H1 (cell line): ENCODE results near the gene FGF19. TPM values are rescaled to one million over a fixed set of nuclear protein-coding genes. Genes with fewer than 3 reads are reported as not detected.

Experiments used
- CTCF ChIA-PET: fragments of 300-600 bp; sonication (Branson Sonifier 250); formaldehyde crosslinking; loops from one replicate; lab custom pipeline; 2021; ENCODE audit not compliant: partially characterized antibody; lab: Charles Lee
- POLR2A ChIA-PET: fragments of 300-600 bp; sonication (Branson Sonifier 250); formaldehyde crosslinking; loops from one replicate; lab custom pipeline; 2021; ENCODE audit warnings: inconsistent platforms; ENCODE audit not compliant: partially characterized antibody; lab: Charles Lee
- DNase-seq, 2 experiments: peaks; one replicate each; pipeline versions ENCODE4 v3.0.0 to v3.0.0-alpha.2; 2010 to 2022; ENCODE audit warnings: low spot score in 2 of 2, low read depth in 1 of 2, mixed read lengths in 1 of 2
- FAIRE-seq: peaks from 2 replicates; lab custom pipeline; 2011; peaks lifted over from hg19 to GRCh38; lab: Jason Lieb, UNC
- H2AFZ ChIP-seq: 2 replicates; pipeline ENCODE4 v1.8.1; 2012; ENCODE audit warnings: low read length, inconsistent platforms
- H2AK5ac ChIP-seq: 2 replicates; pipeline ENCODE4 v1.6.1; 2013; ENCODE audit warnings: low read depth, low read length
- H2BK120ac ChIP-seq: replicated peaks from 2 replicates; pipeline ENCODE3; 2013; ENCODE audit warnings: low read depth, low read length, inconsistent platforms
- H2BK12ac ChIP-seq: 2 replicates; pipeline ENCODE4 v1.6.1; 2013; ENCODE audit warnings: low read depth, low read length
- H2BK15ac ChIP-seq: 2 replicates; pipeline ENCODE4 v1.6.1; 2013; ENCODE audit warnings: low read length
- H2BK20ac ChIP-seq: 2 replicates; pipeline ENCODE4 v1.6.1; 2013; ENCODE audit warnings: low read length
- H2BK5ac ChIP-seq: 2 replicates; pipeline ENCODE4 v1.6.1; 2013; ENCODE audit warnings: low read depth, low read length
- H3K14ac ChIP-seq: 2 replicates; pipeline ENCODE4 v1.6.1; 2013; ENCODE audit warnings: inconsistent platforms; ENCODE audit not compliant: insufficient read length
- H3K18ac ChIP-seq: 2 replicates; pipeline ENCODE4 v1.6.1; 2013; ENCODE audit warnings: low read length; ENCODE audit errors: extremely low read depth
- H3K23ac ChIP-seq: 2 replicates; pipeline ENCODE4 v1.6.1; 2013; ENCODE audit warnings: inconsistent platforms; ENCODE audit not compliant: insufficient read length
- H3K23me2 ChIP-seq: 2 replicates; pipeline ENCODE4 v1.6.1; 2013; ENCODE audit warnings: low read depth, low read length
- H3K27ac ChIP-seq: 2 replicates; pipeline ENCODE4 v1.6.1; 2011; ENCODE audit warnings: low read depth, low read length, inconsistent platforms
- H3K27me3 ChIP-seq, 4 experiments: replicated peaks in 1 of 4; 1 replicate in 1 of 4; 2 replicates in 3 of 4; pipeline versions ENCODE4 v1.6.1 to v1.8.1; 2011 to 2013; ENCODE audit warnings: low read length in 3 of 4, mild to moderate bottlenecking in 3 of 4, inconsistent platforms in 2 of 4, mixed read lengths in 2 of 4, moderate library complexity in 1 of 4; ENCODE audit not compliant: control insufficient read depth in 3 of 4, insufficient read depth in 3 of 4; ENCODE audit errors: extremely low read depth in 1 of 4
- H3K36me3 ChIP-seq, 4 experiments: 2 replicates each; pipeline versions ENCODE4 v1.6.1 to v1.8.1; 2011 to 2013; ENCODE audit warnings: mild to moderate bottlenecking in 4 of 4, low read length in 3 of 4, moderate library complexity in 2 of 4, control low read depth in 1 of 4, inconsistent platforms in 1 of 4; ENCODE audit not compliant: insufficient read depth in 4 of 4, control insufficient read depth in 2 of 4
- H3K4ac ChIP-seq: replicated peaks from 2 replicates; pipeline ENCODE3; 2013; ENCODE audit warnings: low read length, low read depth, mixed read lengths, inconsistent platforms; ENCODE audit not compliant: insufficient read length
- H3K4me1 ChIP-seq, 4 experiments: replicated peaks in 1 of 4; 1 replicate in 1 of 4; 2 replicates in 3 of 4; pipeline versions ENCODE4 v1.6.1 to v1.8.1; 2011 to 2013; ENCODE audit warnings: low read length in 3 of 4, inconsistent platforms in 2 of 4, mixed read lengths in 1 of 4; ENCODE audit not compliant: insufficient read depth in 4 of 4, control insufficient read depth in 3 of 4
- H3K4me2 ChIP-seq, 2 experiments: 2 replicates each; pipeline versions ENCODE4 v1.6.1 to v1.8.1; 2011 to 2013; ENCODE audit warnings: low read depth in 2 of 2, low read length in 2 of 2, control low read depth in 1 of 2, inconsistent platforms in 1 of 2, mild to moderate bottlenecking in 1 of 2; ENCODE audit not compliant: insufficient read depth in 1 of 2
- H3K4me3 ChIP-seq, 4 experiments: fragments of 200-600, 300-600 bp in 1 of 4; sonication (generic), shearing (Covaris generic), sonication (Bioruptor Twin) in 1 of 4; 2 replicates each; pipeline versions ENCODE4 v1.5.1 to v1.8.1; 2011 to 2016; ENCODE audit warnings: low read length in 4 of 4, low read depth in 3 of 4, control low read depth in 2 of 4, inconsistent platforms in 2 of 4, mild to moderate bottlenecking in 2 of 4, mixed read lengths in 1 of 4, moderate library complexity in 1 of 4; ENCODE audit not compliant: insufficient read depth in 2 of 4; ENCODE audit errors: extremely low read depth in 1 of 4
- H3K56ac ChIP-seq: replicated peaks from 2 replicates; pipeline ENCODE3; 2013; ENCODE audit warnings: low read depth, mild to moderate bottlenecking, mixed read lengths, low read length, inconsistent platforms; ENCODE audit not compliant: insufficient read length
- H3K79me1 ChIP-seq: 2 replicates; pipeline ENCODE4 v1.6.1; 2013; ENCODE audit warnings: low read depth, low read length, control low read depth
- H3K79me2 ChIP-seq, 2 experiments: 2 replicates each; pipeline versions ENCODE4 v1.6.1 to v1.8.1; 2012 to 2013; ENCODE audit warnings: low read length in 2 of 2, mild to moderate bottlenecking in 2 of 2, inconsistent platforms in 1 of 2; ENCODE audit not compliant: insufficient read depth in 2 of 2, control insufficient read depth in 1 of 2
- H3K9ac ChIP-seq, 4 experiments: replicated peaks in 1 of 4; 1 replicate in 1 of 4; 2 replicates in 3 of 4; pipeline versions ENCODE4 v1.6.1 to v1.8.1; 2011 to 2013; ENCODE audit warnings: low read depth in 3 of 4, low read length in 3 of 4, control low read depth in 2 of 4, mild to moderate bottlenecking in 2 of 4, moderate library complexity in 2 of 4, inconsistent platforms in 1 of 4; ENCODE audit errors: extremely low read depth in 1 of 4
- H3K9me3 ChIP-seq, 2 experiments: 2 replicates each; pipeline versions ENCODE4 v1.6.1 to v1.8.1; 2012 to 2013; ENCODE audit warnings: mild to moderate bottlenecking in 2 of 2, moderate library complexity in 2 of 2, control low read depth in 1 of 2, inconsistent platforms in 1 of 2, low read depth in 1 of 2, low read length in 1 of 2, mixed read lengths in 1 of 2; ENCODE audit not compliant: insufficient read depth in 2 of 2
- H4K20me1 ChIP-seq, 2 experiments: replicated peaks in 1 of 2; 2 replicates each; pipeline versions ENCODE3 to v1.8.1; 2011 to 2013; ENCODE audit warnings: inconsistent platforms in 2 of 2, low read length in 2 of 2, mild to moderate bottlenecking in 1 of 2; ENCODE audit not compliant: insufficient read depth in 2 of 2, control insufficient read depth in 1 of 2
- H4K5ac ChIP-seq: 2 replicates; pipeline ENCODE4 v1.6.1; 2013; ENCODE audit warnings: low read length, low read depth, mixed read lengths, inconsistent platforms; ENCODE audit not compliant: insufficient read length
- H4K8ac ChIP-seq: 2 replicates; pipeline ENCODE4 v1.8.0; 2013; ENCODE audit warnings: mild to moderate bottlenecking, moderate library complexity, low read length, inconsistent platforms; ENCODE audit not compliant: insufficient read depth; ENCODE audit errors: extremely low read depth
- H4K91ac ChIP-seq: replicated peaks from 2 replicates; pipeline ENCODE3; 2013; ENCODE audit warnings: low read length, mixed read lengths, inconsistent platforms; ENCODE audit not compliant: insufficient read length
- SAP30 ChIP-seq: fragments of 300-600 bp; sonication (generic); IDR thresholded peaks from 2 replicates; pipeline ENCODE4 v1.7.1; 2012; ENCODE audit warnings: low read length, moderate library complexity, mild to moderate bottlenecking, inconsistent platforms; ENCODE audit not compliant: insufficient read depth, insufficient replicate concordance
- whole genome bisulfite sequencing, 2 experiments: shearing (Covaris generic) in 1 of 2; methylation state at CpG; one replicate each; pipeline versions ENCODE4 v1.1.6 to v1.1.7; 2013 to 2015; ENCODE audit warnings: low lambda C conversion rate in 2 of 2, mixed read lengths in 2 of 2, inconsistent platforms in 1 of 2, low coverage in 1 of 2, missing lambda C conversion rate in 1 of 2; ENCODE audit not compliant: insufficient replicate concordance in 2 of 2, insufficient coverage in 1 of 2, insufficient read length in 1 of 2; ENCODE audit errors: extremely low coverage in 1 of 2, missing lambda C conversion rate in 1 of 2; 5-methylcytosine and 5-hydroxymethylcytosine counted together
- polyA plus RNA-seq, 7 experiments: library from polyadenylated mRNA; depleted of rRNA in 3 of 7; stranded (reverse) in 5 of 7; unstranded in 2 of 7; fragments of >200 nt in 5 of 7; fragments of 200-250 nt in 2 of 7; gene quantifications; 1 replicate in 5 of 7; 2 replicates in 1 of 7; 4 replicates in 1 of 7; pipeline versions ENCODE4 v1.2.1 to v1.2.3, GENCODE V29; 2011 to 2013; ENCODE audit warnings: missing spikeins in 2 of 7, mixed read lengths in 2 of 7
- total RNA-seq: library from RNA; stranded (reverse); fragmentation: NEBNext Ultra II Directional; extraction: Animal tissue kit (Norgen Biotek cat#: 25700); gene quantifications from 2 replicates; pipeline ENCODE4 v1.2.1, GENCODE V29; 2021

Gene FGF19
- total and polyA plus RNA-seq, 2 of the 8 experiments (the other 6 are each of a cell fraction or from before 2014, with no cell fraction given): 9.6 to 14.8 TPM

DNA sequence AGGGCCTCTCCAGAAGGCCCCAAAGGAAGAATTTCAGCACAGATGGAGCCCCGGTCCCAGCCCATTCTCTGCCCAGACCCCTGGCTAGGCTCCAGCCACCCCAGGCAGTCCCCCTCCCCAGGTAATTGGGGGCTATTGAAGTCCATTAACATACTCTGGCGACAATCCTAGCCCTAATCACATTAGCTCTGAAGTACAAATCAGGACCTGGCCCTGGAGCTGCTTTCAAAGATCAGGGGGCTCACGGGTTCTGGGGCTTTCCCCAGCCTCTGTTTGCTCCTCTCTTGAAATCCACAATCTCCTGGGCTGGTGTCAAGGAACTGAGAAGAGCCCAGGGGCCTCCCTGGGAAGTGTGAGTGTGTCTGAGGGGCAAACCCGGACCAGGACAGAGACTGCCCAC, 49.1 kb upstream of the FGF19 start:
- no peak overlapping the region for H3K4me2 ChIP-seq
- H3K79me1 ChIP-seq: no peaks in the 10 kb centered on the region
- DNase-seq (no peak), FAIRE-seq (no peak)
- H3K23ac ChIP-seq: no peak overlapping the region
- no peak overlapping the region for H2BK15ac ChIP-seq
- H2BK120ac ChIP-seq: no peak overlapping the region
- 0 out of 2 replicates have a peak overlapping the region, but pooled peaks have one; percentile 72 for H2BK20ac ChIP-seq
- H3K27ac ChIP-seq: no peak overlapping the region
- peaks cover 2% of the 10 kb centered on the region; the same call in 1 of the 2 replicates for H3K23me2 ChIP-seq
- no peak overlapping the region for H4K5ac ChIP-seq
- peak overlapping the region; percentile 13; the same call in 1 of the 2 replicates for H3K18ac ChIP-seq
- no peak overlapping the region for H3K4me3 ChIP-seq
- no peak overlapping the region for H2BK12ac ChIP-seq
- H4K20me1 ChIP-seq: no peaks in the 10 kb centered on the region
- no peak overlapping the region for H4K91ac ChIP-seq
- WGBS, 2 experiments: 68% methylated on average over 4 of the region's 4 CpGs; no CpG with 5 or more reads in 1 of the 2 experiments
- no peak overlapping the region for H2AFZ ChIP-seq
- H2BK5ac ChIP-seq: no peak overlapping the region
- H3K14ac ChIP-seq: no peak overlapping the region
- ChIA-PET POLR2A (no interaction called here), CTCF (interaction anchor here (0.6 to 1.7 kb wide), 3 partner anchors 19 to 34 kb away, joined by 3 to 7 read pairs (median 5); no protein-coding TSS in a partner anchor)
- no peak overlapping the region for H4K8ac ChIP-seq
- no peaks in the 10 kb centered on the region for H3K36me3 ChIP-seq
- H3K9ac ChIP-seq: no peak overlapping the region
- H3K27me3 ChIP-seq: no peaks in the 10 kb centered on the region
- H3K9me3 ChIP-seq: 0 out of 4 replicates have a peak, but pooled peaks cover 0 to 3% of the 10 kb centered on the region in 2 experiments
- no peaks in the 10 kb centered on the region for H3K79me2 ChIP-seq
- no peak overlapping the region for H3K56ac ChIP-seq
- no peak overlapping the region for H3K4ac ChIP-seq
- no peak overlapping the region for H2AK5ac ChIP-seq
- peaks cover 0 to 10% (median 5%) of the 10 kb centered on the region in 4 experiments; a peak in 4 of 7 replicates for H3K4me1 ChIP-seq
- no peak for TF ChIP-seq SAP30
